GM12878 (cell line): ENCODE measurements around the gene SOX18. TPM values are rescaled to one million over a fixed set of nuclear protein-coding genes. Genes with fewer than 3 reads are reported as not detected.
A peak's percentile ranks its signal among the peaks of the same experiment; 100 is the strongest.

Experiments used
- CBX3 ChIP-seq: fragments of 200-600 bp; sonication (generic); IDR thresholded peaks from 2 replicates; pipeline ENCODE4 v1.6.1; 2016; ENCODE audit warnings: low read depth, borderline replicate concordance
- ETV6 ChIP-seq, 2 experiments: fragments of 450-650 bp in 1 of 2; IDR thresholded peaks in 1 of 2; conservative IDR thresholded peaks in 1 of 2; 2 replicates each; pipeline ENCODE4 v1.6.1; 2014; ENCODE audit warnings: antibody characterized with exemption in 1 of 2, borderline replicate concordance in 1 of 2, low read depth in 1 of 2, mild to moderate bottlenecking in 1 of 2, moderate library complexity in 1 of 2
- HDAC6 ChIP-seq: fragments of 200-600 bp; sonication (generic); IDR thresholded peaks from one replicate; pipeline ENCODE4 v1.8.0; 2017; ENCODE audit warnings: antibody characterized with exemption; ENCODE audit not compliant: unreplicated experiment
- IKZF1 ChIP-seq: fragments of 450-650 bp; conservative IDR thresholded peaks from 2 replicates; pipeline ENCODE4 v1.6.1; 2017; ENCODE audit warnings: antibody characterized with exemption, mild to moderate bottlenecking
- NR2C1 ChIP-seq: fragments of 450-650 bp; IDR thresholded peaks from 2 replicates; pipeline ENCODE4 v1.6.1; 2017; ENCODE audit warnings: antibody characterized with exemption, mild to moderate bottlenecking, moderate library complexity
- NR2F1 ChIP-seq: fragments of 450-650 bp; conservative IDR thresholded peaks from 2 replicates; pipeline ENCODE4 v1.6.1; 2017; ENCODE audit warnings: mild to moderate bottlenecking
- PRDM15 ChIP-seq: fragments of 450-650 bp; formaldehyde crosslinking; IDR thresholded peaks from 2 replicates; pipeline ENCODE4 v1.4.0; 2020; ENCODE audit warnings: mild to moderate bottlenecking, moderate library complexity
- TAF1 ChIP-seq: IDR thresholded peaks from 2 replicates; pipeline ENCODE4 v1.6.1; 2011; ENCODE audit warnings: mild to moderate bottlenecking, low read depth, low read length, borderline replicate concordance
- TCF3 ChIP-seq: IDR thresholded peaks from 2 replicates; pipeline ENCODE4 v1.6.1; 2012; ENCODE audit warnings: low read depth, mild to moderate bottlenecking, low read length, borderline replicate concordance; ENCODE audit not compliant: insufficient read depth
- polyA plus RNA-seq, 11 experiments: library from polyadenylated mRNA; depleted of rRNA in 4 of 11; unstranded in 6 of 11; stranded (reverse) in 5 of 11; fragments of >200 nt; fragmentation: Nextera tagmentation in 4 of 11; fragmentation: Illumina TruSeq in 1 of 11; extraction: Ambion mirVana in 4 of 11; extraction: Trizol in 1 of 11; gene quantifications; 1 replicate in 1 of 11; 2 replicates in 10 of 11; pipeline versions ENCODE4 v1.2.1 to v1.2.3, GENCODE V29; 2011 to 2016; ENCODE audit warnings: inconsistent platforms in 2 of 11, missing spikeins in 2 of 11, low read depth in 1 of 11
- total RNA-seq, 4 experiments: library from RNA; depleted of rRNA in 3 of 4; stranded (reverse); fragments of >200 nt in 3 of 4; fragmentation: Illumina TruSeq in 1 of 4; extraction: Trizol in 1 of 4; gene quantifications; 2 replicates each; pipeline versions ENCODE4 v1.2.1 to v1.2.3, GENCODE V29; 2013 to 2021
- TF ChIP-seq, protein P1 (sequence below): fragments of 150-350 bp; IDR thresholded peaks from 2 replicates; pipeline ENCODE4 v1.6.1; 2016; ENCODE audit warnings: low read depth, low read length

Gene SOX18
- total and polyA plus RNA-seq, 10 of the 15 experiments (the other 5 are each of a cell fraction or from before 2014, with no cell fraction given): 0.05 to 5.6 (median 0.28) TPM; not detected in 3

DNA sequence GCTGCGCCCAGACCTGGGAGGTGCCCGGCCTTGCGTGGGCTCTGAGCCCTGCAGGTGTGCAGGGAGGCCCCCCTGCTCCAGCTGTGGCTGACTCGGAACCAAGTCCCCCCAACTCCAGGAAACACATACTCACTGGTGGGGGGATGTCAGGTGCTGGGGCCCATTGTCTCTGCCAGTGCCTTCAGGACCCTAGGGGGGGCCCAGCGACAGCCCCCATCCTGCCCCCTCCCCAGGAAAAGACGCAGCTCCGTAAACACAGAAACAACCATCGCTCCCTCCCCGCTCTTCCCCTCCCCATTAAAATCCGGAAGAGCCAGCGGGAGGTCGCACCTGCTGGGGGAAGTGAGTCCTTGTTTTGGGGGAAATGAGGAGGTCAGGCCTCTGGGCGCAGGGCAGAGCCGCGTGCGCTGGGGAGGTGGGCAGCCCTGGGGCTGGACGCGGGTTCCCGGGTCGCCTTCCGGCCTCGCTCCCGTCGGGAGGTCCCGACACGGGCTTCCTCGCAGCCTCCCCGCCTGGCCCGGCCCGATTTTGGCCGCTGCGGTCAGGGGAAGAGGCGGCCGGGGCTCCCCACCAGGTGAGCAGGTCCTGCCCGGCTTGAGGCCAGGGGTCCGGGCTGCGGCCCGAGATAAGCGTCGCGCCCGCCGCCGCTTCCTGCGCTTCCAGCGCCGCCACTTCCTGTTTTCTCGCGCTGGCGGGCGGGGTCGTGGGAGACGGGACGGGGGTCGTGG lies 7.2 kb downstream of the SOX18 start (continued):
- TF ChIP-seq NR2F1 (peak; percentile 74; the same call in 1 of the 2 replicates), TCF3 (0 out of 2 replicates have a peak, but pooled peaks have one; percentile 24), HDAC6 (no peak), IKZF1 (peak; percentile 87), NR2C1 (no peak), CBX3 (no peak), ETV6 (conservative IDR thresholded peaks at IDR 0.05 in 1 of 2, IDR thresholded peaks at IDR 0.05 in 1 of 2; ENCODE audit: borderline replicate concordance in 1 of 2, low read depth in 1 of 2) (no peak), TAF1 (0 out of 2 replicates have a peak, but pooled peaks have one; percentile 10), PRDM15 (CRISPR knock-in tag) (no peak)
- TF ChIP-seq, protein P1, sequence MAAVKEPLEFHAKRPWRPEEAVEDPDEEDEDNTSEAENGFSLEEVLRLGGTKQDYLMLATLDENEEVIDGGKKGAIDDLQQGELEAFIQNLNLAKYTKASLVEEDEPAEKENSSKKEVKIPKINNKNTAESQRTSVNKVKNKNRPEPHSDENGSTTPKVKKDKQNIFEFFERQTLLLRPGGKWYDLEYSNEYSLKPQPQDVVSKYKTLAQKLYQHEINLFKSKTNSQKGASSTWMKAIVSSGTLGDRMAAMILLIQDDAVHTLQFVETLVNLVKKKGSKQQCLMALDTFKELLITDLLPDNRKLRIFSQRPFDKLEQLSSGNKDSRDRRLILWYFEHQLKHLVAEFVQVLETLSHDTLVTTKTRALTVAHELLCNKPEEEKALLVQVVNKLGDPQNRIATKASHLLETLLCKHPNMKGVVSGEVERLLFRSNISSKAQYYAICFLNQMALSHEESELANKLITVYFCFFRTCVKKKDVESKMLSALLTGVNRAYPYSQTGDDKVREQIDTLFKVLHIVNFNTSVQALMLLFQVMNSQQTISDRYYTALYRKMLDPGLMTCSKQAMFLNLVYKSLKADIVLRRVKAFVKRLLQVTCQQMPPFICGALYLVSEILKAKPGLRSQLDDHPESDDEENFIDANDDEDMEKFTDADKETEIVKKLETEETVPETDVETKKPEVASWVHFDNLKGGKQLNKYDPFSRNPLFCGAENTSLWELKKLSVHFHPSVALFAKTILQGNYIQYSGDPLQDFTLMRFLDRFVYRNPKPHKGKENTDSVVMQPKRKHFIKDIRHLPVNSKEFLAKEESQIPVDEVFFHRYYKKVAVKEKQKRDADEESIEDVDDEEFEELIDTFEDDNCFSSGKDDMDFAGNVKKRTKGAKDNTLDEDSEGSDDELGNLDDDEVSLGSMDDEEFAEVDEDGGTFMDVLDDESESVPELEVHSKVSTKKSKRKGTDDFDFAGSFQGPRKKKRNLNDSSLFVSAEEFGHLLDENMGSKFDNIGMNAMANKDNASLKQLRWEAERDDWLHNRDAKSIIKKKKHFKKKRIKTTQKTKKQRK: no peak
